Measurements from ENCODE around the gene SNX24.

Gene SNX24

GRCh38 chr5:123044926-123045617, 199.7 kb downstream of the SNX24 start:
- Histone ChIP-seq H3K4me1 (ENCODE audit: insufficient read depth, low read length) (no peaks in the 10 kb centered on the region), H3K27me3 (ENCODE audit: insufficient read depth, low read length, poor library complexity) (no peaks in the 10 kb centered on the region), H4K20me1 (ENCODE audit: insufficient read depth, low read length) (no peaks in the 10 kb centered on the region), H3K4me2 (ENCODE audit: insufficient read depth, low read length) (no peak overlapping the region), H3K27ac (ENCODE audit: low read length) (no peak overlapping the region), H2AFZ (ENCODE audit: low read depth, low read length) (no peak overlapping the region; the same call in 1 of the 2 replicates), H3K79me2 (ENCODE audit: insufficient read depth, low read length) (no peaks in the 10 kb centered on the region), H3K9ac (ENCODE audit: low read depth, low read length) (no peak overlapping the region), H3K9me3 (ENCODE audit: insufficient read depth, low read length, severe bottlenecking) (no peaks in the 10 kb centered on the region), H3K4me3 (ENCODE audit: low read depth in 1 of 2, low read length in 2 of 2) (no peak overlapping the region), H3K36me3 (ENCODE audit: insufficient read depth, low read length) (no peaks in the 10 kb centered on the region)
- DNase-seq = no peak
- TF ChIP-seq, protein P1, sequence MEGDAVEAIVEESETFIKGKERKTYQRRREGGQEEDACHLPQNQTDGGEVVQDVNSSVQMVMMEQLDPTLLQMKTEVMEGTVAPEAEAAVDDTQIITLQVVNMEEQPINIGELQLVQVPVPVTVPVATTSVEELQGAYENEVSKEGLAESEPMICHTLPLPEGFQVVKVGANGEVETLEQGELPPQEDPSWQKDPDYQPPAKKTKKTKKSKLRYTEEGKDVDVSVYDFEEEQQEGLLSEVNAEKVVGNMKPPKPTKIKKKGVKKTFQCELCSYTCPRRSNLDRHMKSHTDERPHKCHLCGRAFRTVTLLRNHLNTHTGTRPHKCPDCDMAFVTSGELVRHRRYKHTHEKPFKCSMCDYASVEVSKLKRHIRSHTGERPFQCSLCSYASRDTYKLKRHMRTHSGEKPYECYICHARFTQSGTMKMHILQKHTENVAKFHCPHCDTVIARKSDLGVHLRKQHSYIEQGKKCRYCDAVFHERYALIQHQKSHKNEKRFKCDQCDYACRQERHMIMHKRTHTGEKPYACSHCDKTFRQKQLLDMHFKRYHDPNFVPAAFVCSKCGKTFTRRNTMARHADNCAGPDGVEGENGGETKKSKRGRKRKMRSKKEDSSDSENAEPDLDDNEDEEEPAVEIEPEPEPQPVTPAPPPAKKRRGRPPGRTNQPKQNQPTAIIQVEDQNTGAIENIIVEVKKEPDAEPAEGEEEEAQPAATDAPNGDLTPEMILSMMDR (IDR thresholded peaks at IDR 0.05; ENCODE audit: borderline replicate concordance, extremely low read depth, low read length, poor library complexity, severe bottlenecking) = no peak
- TF ChIP-seq EZH2 (IDR thresholded peaks at IDR 0.05; ENCODE audit: borderline replicate concordance, low read depth, low read length, severe bottlenecking) = no peak
- no peak for ATAC-seq (ENCODE audit: insufficient read depth, low read depth)

- Histone ChIP-seq H3K9me3 (ENCODE audit: insufficient read depth, low read length, severe bottlenecking) (no peaks in the 10 kb centered on the region), H3K4me1 (ENCODE audit: insufficient read depth, low read length) (no peaks in the 10 kb centered on the region), H2AFZ (ENCODE audit: low read depth, low read length) (no peak overlapping the region), H3K9ac (ENCODE audit: low read depth, low read length) (no peak overlapping the region), H3K79me2 (ENCODE audit: insufficient read depth, low read length) (no peaks in the 10 kb centered on the region), H3K27me3 (ENCODE audit: insufficient read depth, low read length, poor library complexity) (no peaks in the 10 kb centered on the region), H3K36me3 (ENCODE audit: insufficient read depth, low read length) (no peaks in the 10 kb centered on the region), H3K4me3 (ENCODE audit: low read depth in 1 of 2, low read length in 2 of 2) (no peak overlapping the region), H3K27ac (ENCODE audit: low read length) (no peak overlapping the region), H4K20me1 (ENCODE audit: insufficient read depth, low read length) (no peaks in the 10 kb centered on the region), H3K4me2 (ENCODE audit: insufficient read depth, low read length) (no peak overlapping the region)
- no peak for TF ChIP-seq EZH2 (IDR thresholded peaks at IDR 0.05; ENCODE audit: borderline replicate concordance, low read depth, low read length, severe bottlenecking)
- TF ChIP-seq, protein P1 (IDR thresholded peaks at IDR 0.05; ENCODE audit: borderline replicate concordance, extremely low read depth, low read length, poor library complexity, severe bottlenecking) = no peak
- DNase-seq (no peak), ATAC-seq (ENCODE audit: insufficient read depth, low read depth) (no peak)
Measured at GRCh38 chr5:123046222-123046621, 200.8 kb downstream of the SNX24 start.

DNA sequence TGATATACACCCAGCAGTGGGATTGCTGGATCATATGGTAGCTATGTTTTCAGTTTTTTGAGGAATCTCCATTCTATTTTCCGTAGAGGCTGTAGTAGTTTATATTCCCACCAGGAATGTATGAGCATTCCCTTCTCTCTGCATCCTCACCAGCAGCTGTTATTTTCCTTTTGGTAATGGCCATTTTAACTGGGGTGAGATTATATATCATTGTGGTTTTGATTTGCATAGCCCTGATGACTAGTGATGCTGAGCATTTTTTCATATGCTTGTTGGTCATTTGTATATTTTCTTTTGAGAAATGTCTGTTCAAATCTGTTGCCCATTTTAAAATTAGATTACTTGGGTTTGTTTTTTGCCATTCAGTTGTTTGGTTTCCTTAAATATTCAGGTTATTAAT, 202.3 kb downstream of the SNX24 start:
- Histone ChIP-seq H3K36me3 (ENCODE audit: insufficient read depth, low read length) (no peaks in the 10 kb centered on the region), H4K20me1 (ENCODE audit: insufficient read depth, low read length) (no peaks in the 10 kb centered on the region), H3K4me2 (ENCODE audit: insufficient read depth, low read length) (no peak overlapping the region), H3K4me1 (ENCODE audit: insufficient read depth, low read length) (no peaks in the 10 kb centered on the region), H3K27ac (ENCODE audit: low read length) (no peak overlapping the region), H3K4me3 (ENCODE audit: low read depth in 1 of 2, low read length in 2 of 2) (no peak overlapping the region), H3K27me3 (ENCODE audit: insufficient read depth, low read length, poor library complexity) (no peaks in the 10 kb centered on the region), H2AFZ (ENCODE audit: low read depth, low read length) (no peak overlapping the region), H3K79me2 (ENCODE audit: insufficient read depth, low read length) (no peaks in the 10 kb centered on the region), H3K9me3 (ENCODE audit: insufficient read depth, low read length, severe bottlenecking) (no peaks in the 10 kb centered on the region), H3K9ac (ENCODE audit: low read depth, low read length) (no peak overlapping the region)
- no peak for DNase-seq
- TF ChIP-seq, protein P1 (IDR thresholded peaks at IDR 0.05; ENCODE audit: borderline replicate concordance, extremely low read depth, low read length, poor library complexity, severe bottlenecking) = no peak
- TF ChIP-seq EZH2 (IDR thresholded peaks at IDR 0.05; ENCODE audit: borderline replicate concordance, low read depth, low read length, severe bottlenecking) = no peak
- ATAC-seq (ENCODE audit: insufficient read depth, low read depth) = no peak

All from DND-41 (cell line).